Pancreas (tissue), 10 donors: ENCODE data around the gene GALK1. TPM values are rescaled to one million over a fixed set of nuclear protein-coding genes. Genes with fewer than 3 reads are reported as not detected.

Experiments
- ATAC-seq, 4 donors: fragments of 200-7000 bp; cut with Tn5 transposase; one replicate each; pipeline versions ENCODE4 v1.8.0 to v1.9.1; 2020; ENCODE audit warnings: mild to moderate bottlenecking in 4 of 4, moderate library complexity in 4 of 4
- DNase-seq, 6 donors: peaks; one replicate each; pipeline ENCODE4 v3.0.0-alpha.2; 2020
- FAIRE-seq: peaks from 2 replicates; lab custom pipeline; 2012; peaks lifted over from hg19 to GRCh38; lab: Jason Lieb, UNC
- H3K27ac ChIP-seq, 4 donors: fragments of 200-600 bp; sonication (generic); 1 replicate in 3 of 4; 2 replicates in 1 of 4; pipeline versions ENCODE4 v1.5.0 to v1.8.0; 2020
- H3K27me3 ChIP-seq, 4 donors: fragments of 200-600 bp; one replicate each; pipeline ENCODE4 v1.8.0; 2021
- H3K36me3 ChIP-seq, 3 donors: fragments of 200-600 bp; sonication (generic) in 1 of 3; one replicate each; pipeline versions ENCODE4 v1.5.0 to v1.8.0; 2020 to 2021
- H3K4me1 ChIP-seq, 3 donors: fragments of 200-600 bp; one replicate each; pipeline ENCODE4 v1.8.0; 2021
- H3K4me3 ChIP-seq, 4 donors: fragments of 200-600 bp; sonication (generic) in 2 of 4; one replicate each; pipeline versions ENCODE4 v1.5.0 to v1.8.0; 2020 to 2021
- H3K9me3 ChIP-seq, 4 donors: fragments of 200-600 bp; one replicate each; pipeline ENCODE4 v1.8.0; 2021
- CTCF ChIP-seq, 4 donors: fragments of 200-600 bp; sonication (generic) in 3 of 4; IDR thresholded peaks; one replicate each; pipeline versions ENCODE4 v1.5.0 to v1.8.0; 2021; ENCODE audit warnings: antibody characterized with exemption in 4 of 4
- WGBS, 2 donors: extraction: QIAGEN DNeasy Blood & Tissue Kit; methylation state at CpG; one replicate each; pipeline ENCODE4 v1.1.7; 2013; 5-methylcytosine and 5-hydroxymethylcytosine counted together
- intact Hi-C, 3 donors: fragments of 100-400 bp; cut with DNase I; formaldehyde crosslinking; loops; one replicate each; pipeline versions ENCODE4 v1.11.1 to v1.14.2; 2022
- polyA plus RNA-seq, 2 donors: library from polyadenylated mRNA; stranded (reverse); fragments of 200-250 nt; gene quantifications; one replicate each; pipeline ENCODE4 v1.2.3, GENCODE V29; 2013
- total RNA-seq, 6 donors: library from RNA; stranded (reverse); fragmentation: NEBNext Ultra II Directional in 4 of 6; extraction: Animal tissue kit (Norgen Biotek cat#: 25700) in 4 of 6; gene quantifications; one replicate each; pipeline versions ENCODE4 v1.2.1 to v1.2.4, GENCODE V29; 2021 to 2023
- donor health status: healthy with polysubstance abuse.
- donor health status: DM: no; HTN: no; CAD: no; lungs with moderate emphysema.
- donor health status: DM: no; HTN: no; CAD: no.
- donor health status: control.
- donor health status: control.
- donor health status: Bipolar disorder and iron deficiency.
- donor health status: DM: yes; HTN: yes; CAD: no.
- donor health status: DM: no; HTN: no; CAD: no.
- donor health status: DM: no; HTN: no; CAD: no.
- donor health status: DM: yes; HTN: yes; CAD: no.

The GALK1 gene
- total and polyA plus RNA-seq, 8 donors = 18.0 to 29.8 (median 21.0) TPM

GRCh38 chr17:75734674-75735294, 30.2 kb downstream of the GALK1 start:
- Histone ChIP-seq H3K27me3 (no peaks in the 10 kb centered on the region), H3K4me3 (no peak overlapping the region), H3K9me3 (no peaks in the 10 kb centered on the region), H3K27ac (no peak overlapping the region), H3K4me1 (no peaks in the 10 kb centered on the region), H3K36me3 (peaks cover 0 to 8% (median 0%) of the 10 kb centered on the region in 3 donors)
- TF ChIP-seq CTCF (IDR thresholded peaks at IDR 0.05) = no peak
- WGBS, 2 donors = 72 to 81% methylated on average over 4 of the region's 4 CpGs
- no peak for FAIRE-seq
- DNase-seq = no peak
- ATAC-seq = no peak
- intact Hi-C loops = no loop called here

- H3K27ac ChIP-seq = no peak overlapping the region
- H3K27me3 ChIP-seq = no peaks in the 10 kb centered on the region
- 94 to 95% methylated on average over 18 of the region's 18 CpGs for WGBS, 2 donors
- no peaks in the 10 kb centered on the region for H3K4me1 ChIP-seq
- intact Hi-C loops = no loop called here
- ATAC-seq (no peak), FAIRE-seq (no peak), DNase-seq (peak in 1 of 6 donors; percentile 49)
- H3K36me3 ChIP-seq = peaks cover 0 to 13% (median 0%) of the 10 kb centered on the region in 3 donors
- no peak for TF ChIP-seq CTCF (IDR thresholded peaks at IDR 0.05)
- H3K9me3 ChIP-seq = no peaks in the 10 kb centered on the region
- H3K4me3 ChIP-seq = no peak overlapping the region
Observed at GRCh38 chr17:75733471-75733870, 31.5 kb downstream of the GALK1 start.

DNA sequence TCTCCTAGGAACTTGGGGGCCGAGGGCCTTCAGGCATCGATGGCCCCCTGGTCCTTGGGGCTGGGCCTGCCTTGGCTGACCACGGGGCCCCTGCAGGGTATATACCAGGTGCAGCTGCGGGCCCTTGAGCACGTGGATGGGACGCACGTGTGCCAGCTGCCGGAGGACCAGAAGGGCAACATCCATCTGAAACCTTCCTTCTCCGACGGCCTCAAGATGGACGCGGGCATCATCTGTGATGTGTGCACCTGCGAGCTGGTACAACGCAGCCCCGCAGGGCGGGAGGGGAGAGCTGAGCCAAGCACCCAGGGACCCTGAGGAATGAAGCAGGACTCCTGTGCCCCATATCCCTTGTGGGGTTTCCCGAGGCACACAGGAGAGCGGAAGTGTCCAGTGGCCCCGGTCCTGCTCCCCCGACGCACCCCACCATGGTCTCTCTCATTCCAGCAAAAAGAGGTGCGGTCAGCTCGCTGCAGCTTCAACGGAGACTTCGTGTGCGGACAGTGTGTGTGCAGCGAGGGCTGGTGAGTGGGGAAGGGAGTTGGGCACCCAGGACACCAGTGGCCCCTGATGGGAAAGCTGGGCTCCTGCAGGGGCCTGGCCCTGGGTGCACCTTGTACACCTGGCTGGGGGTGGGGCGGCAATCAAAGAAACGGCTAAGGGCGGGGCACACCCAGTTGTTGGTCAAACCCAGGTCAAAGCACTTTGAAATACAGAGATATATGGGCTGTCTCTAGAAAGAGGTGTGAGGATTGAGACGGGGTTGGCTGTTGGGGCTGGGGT, 33.1 kb downstream of the GALK1 start:
- H3K36me3 ChIP-seq = peaks cover 0 to 13% (median 0%) of the 10 kb centered on the region in 3 donors

GRCh38 chr17:75731086-75731715, 33.8 kb downstream of the GALK1 start:
- ATAC-seq = no peak

More for the DNA sequence above, 33.1 kb downstream of the GALK1 start:
- FAIRE-seq (no peak), ATAC-seq (peak in 1 of 4 donors; percentile 8), DNase-seq (peak in 1 of 6 donors; percentile 49)
- Histone ChIP-seq H3K9me3 (no peaks in the 10 kb centered on the region), H3K4me3 (no peak overlapping the region), H3K27ac (no peak overlapping the region), H3K4me1 (no peaks in the 10 kb centered on the region), H3K27me3 (no peaks in the 10 kb centered on the region)
- WGBS, 2 donors = 89 to 95% methylated on average over 31 of the region's 31 CpGs
- intact Hi-C loops = no loop called here
- TF ChIP-seq CTCF (IDR thresholded peaks at IDR 0.05) = no peak

More at GRCh38 chr17:75731086-75731715, 33.8 kb downstream of the GALK1 start:
- DNase-seq (peak in 1 of 6 donors; percentile 49), FAIRE-seq (no peak)
- peaks cover 0 to 13% (median 0%) of the 10 kb centered on the region in 3 donors for H3K36me3 ChIP-seq
- H3K4me1 ChIP-seq = no peaks in the 10 kb centered on the region
- H3K4me3 ChIP-seq = no peak overlapping the region
- 91 to 94% methylated on average over 26 of the region's 26 CpGs for WGBS, 2 donors
- no peak overlapping the region for H3K27ac ChIP-seq
- H3K9me3 ChIP-seq = no peaks in the 10 kb centered on the region
- H3K27me3 ChIP-seq = no peaks in the 10 kb centered on the region
- intact Hi-C loops = no loop called here
- TF ChIP-seq CTCF (IDR thresholded peaks at IDR 0.05) = no peak
